Gastrocnemius medialis (tissue), 4 donors: ENCODE results near the gene L3MBTL1.

Experiments
- POLR2A ChIP-seq, 2 donors: fragments of 450-650 bp; IDR thresholded peaks; one replicate each; pipeline ENCODE4 v1.6.1; 2017; ENCODE audit warnings: antibody characterized with exemption in 2 of 2, mild to moderate bottlenecking in 2 of 2, moderate library complexity in 2 of 2
- TF ChIP-seq, protein P1 (sequence below), 5 experiments: fragments of 450-650 bp in 3 of 5; fragments of 200-600 bp in 2 of 5; sonication (generic) in 2 of 5; IDR thresholded peaks in 4 of 5; conservative IDR thresholded peaks in 1 of 5; 1 replicate in 4 of 5; 2 replicates in 1 of 5; pipeline ENCODE4 v1.5.1; 2016 to 2019; ENCODE audit warnings: antibody characterized with exemption in 5 of 5, mild to moderate bottlenecking in 3 of 5, moderate library complexity in 3 of 5

DNA sequence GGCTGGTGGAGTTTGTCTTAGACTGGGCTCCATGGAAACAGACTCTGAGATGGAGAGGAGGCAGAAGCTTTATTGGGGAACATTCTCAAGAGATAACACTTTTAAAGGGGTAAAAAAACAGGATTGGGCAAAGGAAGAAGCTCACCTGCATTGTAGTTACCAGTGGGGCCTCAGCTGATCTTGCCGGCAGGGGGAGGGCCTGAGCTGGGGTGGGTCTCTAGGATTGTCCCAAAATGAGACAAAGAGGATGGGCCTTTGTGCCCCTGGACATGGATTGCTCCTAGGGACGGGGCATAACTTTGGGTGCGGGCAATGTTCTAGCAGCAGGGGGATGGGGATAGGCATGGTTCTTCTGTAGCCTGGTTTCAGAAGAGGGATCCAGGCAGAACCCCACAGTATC is 63.8 kb downstream of the L3MBTL1 start:
- no peak for TF ChIP-seq POLR2A (IDR thresholded peaks at IDR 0.05)
- TF ChIP-seq, protein P1, sequence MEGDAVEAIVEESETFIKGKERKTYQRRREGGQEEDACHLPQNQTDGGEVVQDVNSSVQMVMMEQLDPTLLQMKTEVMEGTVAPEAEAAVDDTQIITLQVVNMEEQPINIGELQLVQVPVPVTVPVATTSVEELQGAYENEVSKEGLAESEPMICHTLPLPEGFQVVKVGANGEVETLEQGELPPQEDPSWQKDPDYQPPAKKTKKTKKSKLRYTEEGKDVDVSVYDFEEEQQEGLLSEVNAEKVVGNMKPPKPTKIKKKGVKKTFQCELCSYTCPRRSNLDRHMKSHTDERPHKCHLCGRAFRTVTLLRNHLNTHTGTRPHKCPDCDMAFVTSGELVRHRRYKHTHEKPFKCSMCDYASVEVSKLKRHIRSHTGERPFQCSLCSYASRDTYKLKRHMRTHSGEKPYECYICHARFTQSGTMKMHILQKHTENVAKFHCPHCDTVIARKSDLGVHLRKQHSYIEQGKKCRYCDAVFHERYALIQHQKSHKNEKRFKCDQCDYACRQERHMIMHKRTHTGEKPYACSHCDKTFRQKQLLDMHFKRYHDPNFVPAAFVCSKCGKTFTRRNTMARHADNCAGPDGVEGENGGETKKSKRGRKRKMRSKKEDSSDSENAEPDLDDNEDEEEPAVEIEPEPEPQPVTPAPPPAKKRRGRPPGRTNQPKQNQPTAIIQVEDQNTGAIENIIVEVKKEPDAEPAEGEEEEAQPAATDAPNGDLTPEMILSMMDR (IDR thresholded peaks at IDR 0.05 in 4 of 5, conservative IDR thresholded peaks at IDR 0.05 in 1 of 5), result no peak
